B cell (primary cell): Measurements from ENCODE around the gene ARHGEF7.

Experiments
- CTCF ChIP-seq: fragments of 200-600 bp; IDR thresholded peaks from one replicate; pipeline ENCODE4 v1.8.0; 2022; ENCODE audit warnings: antibody characterized with exemption, mild to moderate bottlenecking
- EZH2 ChIP-seq: IDR thresholded peaks from 2 replicates; pipeline ENCODE4 v1.6.1; 2012; ENCODE audit warnings: borderline replicate concordance, low read depth, mild to moderate bottlenecking, moderate library complexity, low read length; ENCODE audit not compliant: insufficient read depth, poor library complexity, severe bottlenecking

- no peak for TF ChIP-seq CTCF
- no peak for TF ChIP-seq EZH2
Observed at GRCh38 chr13:111267784-111268183, 152.7 kb downstream of the ARHGEF7 start.
